Measurements from ENCODE around the gene TSPAN5.

- TF ChIP-seq POU2F2 (IDR thresholded peaks at IDR 0.05; ENCODE audit: low read depth, low read length) (no peak), POLR2A (IDR thresholded peaks at IDR 0.05; ENCODE audit: low read depth, low read length) (no peak), POLR2AphosphoS5 (IDR thresholded peaks at IDR 0.05; ENCODE audit: low read depth, low read length) (no peak), SPI1 (IDR thresholded peaks at IDR 0.05; ENCODE audit: low read depth, low read length) (no peak)
These were observed 15.4 kb downstream of the TSPAN5 start for GRCh38 chr4:98642991-98643426.
